ENCODE data around the gene ZNF880.

Gene ZNF880

DNA sequence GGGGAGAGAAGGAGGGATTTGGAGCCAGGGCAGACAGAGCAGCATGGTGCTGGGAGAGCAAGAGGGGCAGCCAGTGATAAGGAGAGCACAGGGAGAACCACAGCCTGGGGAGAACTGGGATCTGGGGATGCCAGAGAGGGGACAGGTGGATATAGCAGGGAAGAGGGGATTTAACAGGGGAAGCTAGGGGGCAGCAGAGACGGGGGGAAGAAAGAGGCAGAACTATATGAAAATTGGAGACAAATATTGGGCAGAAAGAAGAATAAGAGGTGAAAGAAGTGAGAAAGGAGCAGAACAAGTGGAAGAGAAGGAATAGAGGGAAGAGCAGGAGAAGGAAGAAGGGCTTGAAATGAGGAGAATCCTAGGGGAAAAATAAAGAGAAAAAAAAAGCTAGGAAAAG is 21.4 kb downstream of the ZNF880 start:
- Histone ChIP-seq H3K79me1 (ENCODE audit: low read depth, low read length) (no peaks in the 10 kb centered on the region), H3K4me3 (ENCODE audit: low read length in 2 of 2) (no peak overlapping the region), H2BK15ac (ENCODE audit: low read length) (no peak overlapping the region), H3K18ac (ENCODE audit: low read length) (no peak overlapping the region), H3K9ac (ENCODE audit: low read depth, low read length, poor library complexity) (no peak overlapping the region), H3K36me3 (replicated peaks in 1 of 2; ENCODE audit: control insufficient read depth in 2 of 2, insufficient read depth in 2 of 2, low read length in 2 of 2) (peaks cover 6 to 71% of the 10 kb centered on the region in 2 donors), H2BK12ac (ENCODE audit: low read length) (no peak overlapping the region), H2AFZ (ENCODE audit: low read length) (no peak overlapping the region), H2BK5ac (ENCODE audit: low read length) (no peak overlapping the region), H3K23ac (ENCODE audit: low read depth, low read length, poor library complexity) (no peak overlapping the region), H3K4ac (ENCODE audit: low read length) (no peak overlapping the region), H3K9me3 (replicated peaks in 1 of 2; ENCODE audit: control insufficient read depth in 2 of 2, insufficient read depth in 1 of 2, low read depth in 1 of 2, low read length in 2 of 2) (peaks cover 21 to 78% of the 10 kb centered on the region in 2 donors), H3K4me1 (ENCODE audit: control insufficient read depth in 2 of 2, insufficient read depth in 1 of 2, low read depth in 1 of 2, low read length in 2 of 2) (no peaks in the 10 kb centered on the region), H3K14ac (ENCODE audit: low read length) (no peak overlapping the region), H4K91ac (ENCODE audit: low read depth, low read length, poor library complexity) (no peak overlapping the region), H3K4me2 (ENCODE audit: insufficient read depth, low read length, poor library complexity, severe bottlenecking) (no peak overlapping the region), H2AK5ac (ENCODE audit: low read depth, low read length) (no peak overlapping the region), H2BK120ac (ENCODE audit: low read depth, low read length) (no peak overlapping the region), H3K27ac (replicated peaks; ENCODE audit: low read length) (no peak overlapping the region), H3K27me3 (ENCODE audit: control insufficient read depth in 3 of 3, insufficient read depth in 3 of 3, low read depth in 1 of 3, low read length in 3 of 3) (no peaks in the 10 kb centered on the region), H4K8ac (ENCODE audit: low read depth, low read length) (no peak overlapping the region)
- WGBS, 2 donors (ENCODE audit: extremely low coverage in 2 of 2, insufficient read length in 2 of 2, insufficient replicate concordance in 1 of 2) = no CpG with 5 or more reads among the region's 1 CpG
- DNase-seq (ENCODE audit: low spot score) = no peak

DNA sequence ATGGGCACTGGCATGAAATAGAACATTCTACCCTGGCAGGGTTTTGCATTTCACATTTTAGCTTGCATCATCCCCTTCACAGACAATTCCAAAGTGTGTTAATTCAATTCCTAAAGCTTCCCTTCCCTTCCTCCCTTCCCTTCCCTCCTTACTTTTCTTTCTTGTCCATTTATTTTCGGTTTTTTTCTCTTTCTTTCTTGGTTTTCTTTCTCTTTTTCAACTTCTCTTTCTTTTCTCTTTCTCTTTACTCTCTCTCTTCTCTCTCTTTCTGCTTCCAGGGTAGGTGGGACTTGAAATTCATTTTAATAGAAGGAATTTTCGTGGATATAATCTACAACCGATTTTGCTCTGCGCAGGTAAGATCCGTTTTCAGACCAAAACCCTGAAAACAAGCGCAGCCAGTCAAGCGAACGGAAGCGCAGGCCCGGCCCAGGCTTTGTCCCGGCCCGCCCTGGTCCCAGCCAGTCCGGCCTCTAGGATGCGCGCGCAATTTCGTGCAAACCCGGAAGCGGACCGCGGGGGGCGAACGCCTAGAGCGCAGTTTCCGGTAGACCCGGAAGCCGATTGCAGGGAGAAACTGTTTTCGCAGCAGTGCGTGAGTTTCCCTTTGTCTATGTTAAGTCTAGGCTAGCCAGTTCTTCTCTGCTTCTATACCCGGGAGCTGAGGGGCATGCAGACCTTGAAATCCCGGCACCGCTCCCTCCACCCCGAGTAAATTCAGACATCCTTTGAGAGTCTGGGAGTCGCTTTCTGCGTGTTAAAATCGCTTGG is 27.8 kb downstream of the ZNF880 start, which contains the start of gene ZNF528:
Gene ZNF528 (plus strand): TSS at position 540 of the 771 bp plus-strand sequence. CDS start 4,165 bp downstream, outside the sequence.
- H3K4ac ChIP-seq (ENCODE audit: low read length) = no peak within 1 kb of the TSS
- H3K27ac ChIP-seq (replicated peaks; ENCODE audit: low read length) = no peak within 1 kb of the TSS

DNA sequence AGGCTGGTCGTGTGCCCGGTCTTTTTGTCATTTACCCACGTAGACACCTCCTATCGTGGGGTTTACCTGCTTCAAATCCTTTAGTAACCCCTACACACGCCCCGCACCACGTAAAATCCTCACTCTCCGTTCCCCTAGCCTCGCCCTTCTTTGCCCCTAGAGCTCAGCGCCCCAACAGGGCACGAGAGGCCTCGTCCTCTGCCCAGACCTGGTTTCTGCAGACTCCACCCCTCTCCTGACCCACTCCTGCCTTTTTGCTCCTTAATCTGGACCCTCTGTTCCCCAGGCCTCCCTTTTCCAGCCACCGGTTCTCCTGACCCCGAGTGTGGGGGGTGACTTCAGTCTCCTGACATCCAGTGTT is 28.3 kb downstream of the ZNF880 start:
- no peak overlapping the region for H3K4ac ChIP-seq (ENCODE audit: low read length)
- H3K27ac ChIP-seq (replicated peaks; ENCODE audit: low read length) = no peak overlapping the region
- no peak for DNase-seq (ENCODE audit: low spot score)
- H3K9me3 ChIP-seq (replicated peaks in 1 of 2; ENCODE audit: control insufficient read depth in 2 of 2, insufficient read depth in 1 of 2, low read depth in 1 of 2, low read length in 2 of 2) = peaks cover 13 to 55% of the 10 kb centered on the region in 2 donors
- peak overlapping the region; percentile 78 for H2AFZ ChIP-seq (ENCODE audit: low read length)
- peak overlapping the region; percentile 53 for H3K9ac ChIP-seq (ENCODE audit: low read depth, low read length, poor library complexity)
- peaks cover 4 to 73% of the 10 kb centered on the region in 2 donors for H3K36me3 ChIP-seq (replicated peaks in 1 of 2; ENCODE audit: control insufficient read depth in 2 of 2, insufficient read depth in 2 of 2, low read length in 2 of 2)
- H2BK12ac ChIP-seq (ENCODE audit: low read length) = no peak overlapping the region
- H2BK15ac ChIP-seq (ENCODE audit: low read length) = no peak overlapping the region
- no peak overlapping the region for H3K23ac ChIP-seq (ENCODE audit: low read depth, low read length, poor library complexity)
- no peak overlapping the region for H4K91ac ChIP-seq (ENCODE audit: low read depth, low read length, poor library complexity)
- H3K4me2 ChIP-seq (ENCODE audit: insufficient read depth, low read length, poor library complexity, severe bottlenecking) = peak overlapping the region; percentile 52
- H3K27me3 ChIP-seq (ENCODE audit: control insufficient read depth in 3 of 3, insufficient read depth in 3 of 3, low read depth in 1 of 3, low read length in 3 of 3) = no peaks in the 10 kb centered on the region
- H2BK5ac ChIP-seq (ENCODE audit: low read length) = no peak overlapping the region
- H4K8ac ChIP-seq (ENCODE audit: low read depth, low read length) = no peak overlapping the region
- no peak overlapping the region for H3K14ac ChIP-seq (ENCODE audit: low read length)
- H3K18ac ChIP-seq (ENCODE audit: low read length) = no peak overlapping the region
- peak overlapping the region; percentile 62 to 75 for H3K4me3 ChIP-seq (ENCODE audit: low read length in 2 of 2)
- no peak overlapping the region for H2BK120ac ChIP-seq (ENCODE audit: low read depth, low read length)
- no peaks in the 10 kb centered on the region for H3K79me1 ChIP-seq (ENCODE audit: low read depth, low read length)
- no CpG with 5 or more reads among the region's 14 CpGs for WGBS, 2 donors (ENCODE audit: extremely low coverage in 2 of 2, insufficient read length in 2 of 2, insufficient replicate concordance in 1 of 2)
- peaks cover 0 to 1% of the 10 kb centered on the region in 2 donors for H3K4me1 ChIP-seq (ENCODE audit: control insufficient read depth in 2 of 2, insufficient read depth in 1 of 2, low read depth in 1 of 2, low read length in 2 of 2)
- H2AK5ac ChIP-seq (ENCODE audit: low read depth, low read length) = no peak overlapping the region

More for the DNA sequence above, 27.8 kb downstream of the ZNF880 start, which contains the start of gene ZNF528:
- no peak within 1 kb of the TSS for H4K91ac ChIP-seq (ENCODE audit: low read depth, low read length, poor library complexity)
- H2AK5ac ChIP-seq (ENCODE audit: low read depth, low read length) = no peak within 1 kb of the TSS
- no peak within 1 kb of the TSS for H2BK15ac ChIP-seq (ENCODE audit: low read length)
- H3K23ac ChIP-seq (ENCODE audit: low read depth, low read length, poor library complexity) = no peak within 1 kb of the TSS
- no peak within 1 kb of the TSS for H4K8ac ChIP-seq (ENCODE audit: low read depth, low read length)
- H3K4me2 ChIP-seq (ENCODE audit: insufficient read depth, low read length, poor library complexity, severe bottlenecking) = peak within 1 kb of the TSS; percentile 52
- peak within 1 kb of the TSS; percentile 57 for H3K18ac ChIP-seq (ENCODE audit: low read length)
- peaks cover 13 to 50% of the 10 kb centered on the region in 2 donors for H3K9me3 ChIP-seq (replicated peaks in 1 of 2; ENCODE audit: control insufficient read depth in 2 of 2, insufficient read depth in 1 of 2, low read depth in 1 of 2, low read length in 2 of 2)
- H3K27me3 ChIP-seq (ENCODE audit: control insufficient read depth in 3 of 3, insufficient read depth in 3 of 3, low read depth in 1 of 3, low read length in 3 of 3) = no peaks in the 10 kb centered on the region
- peak within 1 kb of the TSS; percentile 78 for H2AFZ ChIP-seq (ENCODE audit: low read length)
- peak; percentile 27 for DNase-seq (ENCODE audit: low spot score)
- peak within 1 kb of the TSS; percentile 53 for H3K9ac ChIP-seq (ENCODE audit: low read depth, low read length, poor library complexity)
- H2BK120ac ChIP-seq (ENCODE audit: low read depth, low read length) = no peak within 1 kb of the TSS
- no peak within 1 kb of the TSS for H2BK5ac ChIP-seq (ENCODE audit: low read length)
- no peaks in the 10 kb centered on the region for H3K79me1 ChIP-seq (ENCODE audit: low read depth, low read length)
- H2BK12ac ChIP-seq (ENCODE audit: low read length) = no peak within 1 kb of the TSS
- WGBS, 2 donors (ENCODE audit: extremely low coverage in 2 of 2, insufficient read length in 2 of 2, insufficient replicate concordance in 1 of 2) = no CpG with 5 or more reads among the region's 36 CpGs
- peaks cover 0 to 1% of the 10 kb centered on the region in 2 donors for H3K4me1 ChIP-seq (ENCODE audit: control insufficient read depth in 2 of 2, insufficient read depth in 1 of 2, low read depth in 1 of 2, low read length in 2 of 2)
- no peak within 1 kb of the TSS for H3K14ac ChIP-seq (ENCODE audit: low read length)
- peaks cover 4 to 68% of the 10 kb centered on the region in 2 donors for H3K36me3 ChIP-seq (replicated peaks in 1 of 2; ENCODE audit: control insufficient read depth in 2 of 2, insufficient read depth in 2 of 2, low read length in 2 of 2)
- H3K4me3 ChIP-seq (ENCODE audit: low read length in 2 of 2) = peak within 1 kb of the TSS; percentile 62 to 75

DNA sequence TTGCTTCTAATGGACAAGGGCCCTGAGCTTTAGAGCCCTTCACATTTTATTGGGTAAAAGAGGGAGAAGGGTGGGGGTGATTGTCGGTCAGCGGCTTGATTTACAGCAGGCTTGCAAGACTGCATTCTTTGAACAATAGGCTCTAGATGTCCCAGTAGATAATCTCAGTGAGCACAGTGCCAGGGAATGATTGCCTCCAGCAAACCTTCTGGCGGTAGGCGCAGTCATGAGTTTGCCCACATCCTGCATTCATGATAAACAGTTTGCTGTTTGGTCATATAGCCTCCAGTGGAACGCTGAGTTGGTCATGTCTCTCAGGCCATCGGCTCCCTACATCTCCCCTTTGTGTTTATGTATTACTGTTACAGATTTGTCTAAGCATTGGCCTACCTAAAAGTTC is 40.6 kb downstream of the ZNF880 start:
- Histone ChIP-seq H3K4me3 (ENCODE audit: low read length in 2 of 2) (peak overlapping the region in 1 of 2 donors; percentile 42), H2BK120ac (ENCODE audit: low read depth, low read length) (no peak overlapping the region), H2AFZ (ENCODE audit: low read length) (no peak overlapping the region), H2AK5ac (ENCODE audit: low read depth, low read length) (no peak overlapping the region), H4K8ac (ENCODE audit: low read depth, low read length) (no peak overlapping the region), H3K36me3 (replicated peaks in 1 of 2; ENCODE audit: control insufficient read depth in 2 of 2, insufficient read depth in 2 of 2, low read length in 2 of 2) (peaks cover 7 to 82% of the 10 kb centered on the region in 2 donors), H3K4me1 (ENCODE audit: control insufficient read depth in 2 of 2, insufficient read depth in 1 of 2, low read depth in 1 of 2, low read length in 2 of 2) (no peaks in the 10 kb centered on the region), H3K9me3 (replicated peaks in 1 of 2; ENCODE audit: control insufficient read depth in 2 of 2, insufficient read depth in 1 of 2, low read depth in 1 of 2, low read length in 2 of 2) (peaks cover 21 to 68% of the 10 kb centered on the region in 2 donors), H4K91ac (ENCODE audit: low read depth, low read length, poor library complexity) (no peak overlapping the region), H3K14ac (ENCODE audit: low read length) (no peak overlapping the region), H3K27ac (replicated peaks; ENCODE audit: low read length) (no peak overlapping the region), H3K27me3 (ENCODE audit: control insufficient read depth in 3 of 3, insufficient read depth in 3 of 3, low read depth in 1 of 3, low read length in 3 of 3) (no peaks in the 10 kb centered on the region), H3K9ac (ENCODE audit: low read depth, low read length, poor library complexity) (no peak overlapping the region), H2BK15ac (ENCODE audit: low read length) (no peak overlapping the region), H2BK12ac (ENCODE audit: low read length) (no peak overlapping the region), H3K18ac (ENCODE audit: low read length) (no peak overlapping the region), H2BK5ac (ENCODE audit: low read length) (no peak overlapping the region), H3K4ac (ENCODE audit: low read length) (no peak overlapping the region), H3K23ac (ENCODE audit: low read depth, low read length, poor library complexity) (no peak overlapping the region), H3K4me2 (ENCODE audit: insufficient read depth, low read length, poor library complexity, severe bottlenecking) (no peak overlapping the region), H3K79me1 (ENCODE audit: low read depth, low read length) (no peaks in the 10 kb centered on the region)
- WGBS, 2 donors (ENCODE audit: extremely low coverage in 2 of 2, insufficient read length in 2 of 2, insufficient replicate concordance in 1 of 2) = no CpG with 5 or more reads among the region's 6 CpGs
- DNase-seq (ENCODE audit: low spot score) = no peak

Data from neuronal stem cell (in vitro differentiated cells).